GM23338 (cell line): ENCODE measurements around the gene COPE.
A peak's percentile ranks its signal among the peaks of the same experiment; 100 is the strongest.

ENCODE experiments used
- CREB1 ChIP-seq: fragments of 250-450 bp; sonication (Bioruptor Pico); IDR thresholded peaks from 2 replicates; pipeline ENCODE4 v1.5.0; 2020; ENCODE audit warnings: low read depth, mild to moderate bottlenecking, moderate library complexity
- CTCF ChIP-seq, 2 experiments: fragments of 200-600 bp in 1 of 2; sonication (generic) in 1 of 2; conservative IDR thresholded peaks; 2 replicates each; pipeline versions ENCODE4 v1.5.1 to v1.6.1; 2016 to 2017; ENCODE audit warnings: antibody characterized with exemption in 2 of 2, low read depth in 2 of 2, mild to moderate bottlenecking in 2 of 2, moderate library complexity in 1 of 2
- EZH2 ChIP-seq: fragments of 200-600 bp; sonication (generic); IDR thresholded peaks from one replicate; pipeline ENCODE4 v1.8.0; 2017; ENCODE audit warnings: antibody characterized with exemption, mild to moderate bottlenecking, low read depth; ENCODE audit not compliant: unreplicated experiment
- EZH2phosphoT487 ChIP-seq: fragments of 200-600 bp; sonication (generic); IDR thresholded peaks from one replicate; pipeline ENCODE4 v1.8.1; 2018; ENCODE audit warnings: antibody characterized with exemption; ENCODE audit not compliant: unreplicated experiment
- JUNB ChIP-seq: IDR thresholded peaks from one replicate; pipeline ENCODE4 v1.6.1; 2016; ENCODE audit warnings: antibody characterized with exemption; ENCODE audit not compliant: unreplicated experiment
- NANOG ChIP-seq: IDR thresholded peaks from 2 replicates; pipeline ENCODE4 v1.6.1; 2016; ENCODE audit warnings: antibody characterized with exemption, borderline replicate concordance
- POLR2AphosphoS5 ChIP-seq: IDR thresholded peaks from 2 replicates; pipeline ENCODE4 v1.6.1; 2016; ENCODE audit warnings: antibody characterized with exemption, low read depth
- ZNF114 ChIP-seq: fragments of 250-450 bp; sonication (Bioruptor Pico); IDR thresholded peaks from 2 replicates; pipeline ENCODE4 v1.5.0; 2020; ENCODE audit warnings: mild to moderate bottlenecking, moderate library complexity
- ZNF462 ChIP-seq: fragments of 250-450 bp; sonication (Bioruptor Pico); IDR thresholded peaks from 2 replicates; pipeline ENCODE4 v1.5.0; 2020; ENCODE audit warnings: mild to moderate bottlenecking, moderate library complexity
- TF ChIP-seq, protein P1 (sequence below): IDR thresholded peaks from one replicate; pipeline ENCODE4 v1.6.1; 2018; ENCODE audit warnings: antibody characterized with exemption; ENCODE audit not compliant: unreplicated experiment
- TF ChIP-seq, protein P2 (sequence below): IDR thresholded peaks from 2 replicates; pipeline ENCODE4 v1.6.1; 2016; ENCODE audit warnings: antibody characterized with exemption

GRCh38 chr19:18919086-18919899, at the start of gene COPE, which contains the start of gene DDX49:
- TF ChIP-seq POLR2AphosphoS5 (peak; percentile 74), CTCF (conservative IDR thresholded peaks at IDR 0.05; ENCODE audit: low read depth in 2 of 2) (no peak), NANOG (no peak), CREB1 (CRISPR knock-in tag) (peak; percentile 98), JUNB (no peak), EZH2 (no peak), EZH2phosphoT487 (no peak), ZNF114 (no peak), ZNF462 (no peak)
- TF ChIP-seq, protein P1, sequence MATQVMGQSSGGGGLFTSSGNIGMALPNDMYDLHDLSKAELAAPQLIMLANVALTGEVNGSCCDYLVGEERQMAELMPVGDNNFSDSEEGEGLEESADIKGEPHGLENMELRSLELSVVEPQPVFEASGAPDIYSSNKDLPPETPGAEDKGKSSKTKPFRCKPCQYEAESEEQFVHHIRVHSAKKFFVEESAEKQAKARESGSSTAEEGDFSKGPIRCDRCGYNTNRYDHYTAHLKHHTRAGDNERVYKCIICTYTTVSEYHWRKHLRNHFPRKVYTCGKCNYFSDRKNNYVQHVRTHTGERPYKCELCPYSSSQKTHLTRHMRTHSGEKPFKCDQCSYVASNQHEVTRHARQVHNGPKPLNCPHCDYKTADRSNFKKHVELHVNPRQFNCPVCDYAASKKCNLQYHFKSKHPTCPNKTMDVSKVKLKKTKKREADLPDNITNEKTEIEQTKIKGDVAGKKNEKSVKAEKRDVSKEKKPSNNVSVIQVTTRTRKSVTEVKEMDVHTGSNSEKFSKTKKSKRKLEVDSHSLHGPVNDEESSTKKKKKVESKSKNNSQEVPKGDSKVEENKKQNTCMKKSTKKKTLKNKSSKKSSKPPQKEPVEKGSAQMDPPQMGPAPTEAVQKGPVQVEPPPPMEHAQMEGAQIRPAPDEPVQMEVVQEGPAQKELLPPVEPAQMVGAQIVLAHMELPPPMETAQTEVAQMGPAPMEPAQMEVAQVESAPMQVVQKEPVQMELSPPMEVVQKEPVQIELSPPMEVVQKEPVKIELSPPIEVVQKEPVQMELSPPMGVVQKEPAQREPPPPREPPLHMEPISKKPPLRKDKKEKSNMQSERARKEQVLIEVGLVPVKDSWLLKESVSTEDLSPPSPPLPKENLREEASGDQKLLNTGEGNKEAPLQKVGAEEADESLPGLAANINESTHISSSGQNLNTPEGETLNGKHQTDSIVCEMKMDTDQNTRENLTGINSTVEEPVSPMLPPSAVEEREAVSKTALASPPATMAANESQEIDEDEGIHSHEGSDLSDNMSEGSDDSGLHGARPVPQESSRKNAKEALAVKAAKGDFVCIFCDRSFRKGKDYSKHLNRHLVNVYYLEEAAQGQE = no peak
- TF ChIP-seq, protein P2, sequence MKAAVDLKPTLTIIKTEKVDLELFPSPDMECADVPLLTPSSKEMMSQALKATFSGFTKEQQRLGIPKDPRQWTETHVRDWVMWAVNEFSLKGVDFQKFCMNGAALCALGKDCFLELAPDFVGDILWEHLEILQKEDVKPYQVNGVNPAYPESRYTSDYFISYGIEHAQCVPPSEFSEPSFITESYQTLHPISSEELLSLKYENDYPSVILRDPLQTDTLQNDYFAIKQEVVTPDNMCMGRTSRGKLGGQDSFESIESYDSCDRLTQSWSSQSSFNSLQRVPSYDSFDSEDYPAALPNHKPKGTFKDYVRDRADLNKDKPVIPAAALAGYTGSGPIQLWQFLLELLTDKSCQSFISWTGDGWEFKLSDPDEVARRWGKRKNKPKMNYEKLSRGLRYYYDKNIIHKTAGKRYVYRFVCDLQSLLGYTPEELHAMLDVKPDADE = peak; percentile 98
